Hepatocyte (in vitro differentiated cells): ENCODE measurements around the gene INTS12. TPM values are rescaled to one million over a fixed set of nuclear protein-coding genes. Genes with fewer than 3 reads are reported as not detected.

Experiments used
- DNase-seq: peaks from one replicate; pipeline ENCODE4 v3.0.0-alpha.2; 2016; ENCODE audit warnings: low spot score
- H2AFZ ChIP-seq: fragments of 200-600 bp; sonication (generic); 2 replicates; pipeline ENCODE4 v1.6.0; 2016; ENCODE audit warnings: antibody characterized with exemption, mild to moderate bottlenecking
- H3K27ac ChIP-seq: fragments of 200-600 bp; sonication (generic); 2 replicates; pipeline ENCODE4 v1.5.1; 2016; ENCODE audit warnings: mild to moderate bottlenecking
- H3K27me3 ChIP-seq: fragments of 200-600 bp; sonication (generic); 2 replicates; pipeline ENCODE4 v1.6.1; 2016
- H3K36me3 ChIP-seq: fragments of 200-600 bp; sonication (generic); replicated peaks from 2 replicates; pipeline ENCODE4 v1.5.1; 2016; ENCODE audit warnings: low read depth; ENCODE audit not compliant: insufficient read depth
- H3K4me1 ChIP-seq: fragments of 200-600 bp; sonication (generic); 2 replicates; pipeline ENCODE4 v1.5.1; 2016; ENCODE audit warnings: mild to moderate bottlenecking, moderate library complexity; ENCODE audit not compliant: insufficient read depth
- H3K4me2 ChIP-seq: fragments of 200-600 bp; sonication (generic); 2 replicates; pipeline ENCODE4 v1.6.0; 2016
- H3K4me3 ChIP-seq: fragments of 200-600 bp; sonication (generic); 2 replicates; pipeline ENCODE4 v1.5.1; 2016; ENCODE audit warnings: mild to moderate bottlenecking
- H3K79me2 ChIP-seq: fragments of 200-600 bp; sonication (generic); 2 replicates; pipeline ENCODE4 v1.6.0; 2017; ENCODE audit warnings: mild to moderate bottlenecking
- H3K9me2 ChIP-seq: fragments of 200-600 bp; sonication (generic); replicated peaks from 2 replicates; pipeline ENCODE4 v1.6.0; 2017; ENCODE audit warnings: mild to moderate bottlenecking; ENCODE audit not compliant: insufficient read depth
- H3K9me3 ChIP-seq: fragments of 200-600 bp; sonication (generic); 2 replicates; pipeline ENCODE4 v1.5.1; 2016; ENCODE audit warnings: low read depth, mild to moderate bottlenecking
- H4K20me1 ChIP-seq: fragments of 200-600 bp; sonication (generic); 2 replicates; pipeline ENCODE4 v1.6.0; 2016; ENCODE audit warnings: mild to moderate bottlenecking; ENCODE audit not compliant: insufficient read depth, poor library complexity, severe bottlenecking
- EZH2 ChIP-seq: fragments of 200-600 bp; sonication (generic); IDR thresholded peaks from 2 replicates; pipeline ENCODE4 v1.6.1; 2016; ENCODE audit warnings: antibody characterized with exemption, mild to moderate bottlenecking, borderline replicate concordance
- EZH2phosphoT487 ChIP-seq: fragments of 200-600 bp; sonication (generic); IDR thresholded peaks from one replicate; pipeline ENCODE4 v1.6.1; 2018; ENCODE audit warnings: antibody characterized with exemption, mild to moderate bottlenecking, low read depth, moderate library complexity; ENCODE audit not compliant: unreplicated experiment, severe bottlenecking
- WGBS: methylation state at CpG from one replicate; pipeline ENCODE4 v1.1.6; 2016; ENCODE audit warnings: low lambda C conversion rate; ENCODE audit errors: missing lambda C conversion rate; 5-methylcytosine and 5-hydroxymethylcytosine counted together
- polyA plus RNA-seq: library from polyadenylated mRNA; unstranded; fragments of >200 nt; fragmentation: Nextera tagmentation; extraction: Ambion mirVana; gene quantifications from 2 replicates; pipeline ENCODE4 v1.2.1, GENCODE V29; 2016
- total RNA-seq: library from RNA; depleted of rRNA; stranded (reverse); fragments of >200 nt; gene quantifications from 2 replicates; pipeline ENCODE4 v1.2.3, GENCODE V29; 2014
- TF ChIP-seq, protein P1 (sequence below): fragments of 200-600 bp; sonication (generic); IDR thresholded peaks from 2 replicates; pipeline ENCODE4 v1.5.1; 2016; ENCODE audit warnings: antibody characterized with exemption, mild to moderate bottlenecking; ENCODE audit not compliant: poor library complexity

Gene INTS12
- total and polyA plus RNA-seq, 2 experiments from 2014 or later: 17.3 to 20.8 TPM

DNA sequence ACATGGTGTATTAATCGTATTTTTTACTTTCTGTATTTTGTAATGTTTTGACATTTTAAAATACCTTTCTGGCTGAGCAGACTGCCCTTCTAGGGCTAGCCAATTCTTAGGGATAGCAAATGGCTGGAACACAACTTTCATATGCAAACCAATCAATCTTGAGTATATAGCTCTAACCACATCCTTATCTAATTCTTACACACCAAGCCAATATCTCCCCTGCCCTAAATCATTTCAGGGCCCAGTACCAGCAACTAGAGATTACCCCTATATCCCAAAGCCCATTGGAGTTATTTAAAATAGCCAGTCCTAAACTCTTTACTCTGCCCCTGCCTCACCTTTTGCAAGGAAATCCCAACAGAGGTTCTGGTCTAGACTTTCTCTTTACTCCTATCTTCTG is 58.3 kb downstream of the INTS12 start:
- DNase-seq: no peak
- TF ChIP-seq EZH2phosphoT487 (no peak), EZH2 (no peak)
- TF ChIP-seq, protein P1, sequence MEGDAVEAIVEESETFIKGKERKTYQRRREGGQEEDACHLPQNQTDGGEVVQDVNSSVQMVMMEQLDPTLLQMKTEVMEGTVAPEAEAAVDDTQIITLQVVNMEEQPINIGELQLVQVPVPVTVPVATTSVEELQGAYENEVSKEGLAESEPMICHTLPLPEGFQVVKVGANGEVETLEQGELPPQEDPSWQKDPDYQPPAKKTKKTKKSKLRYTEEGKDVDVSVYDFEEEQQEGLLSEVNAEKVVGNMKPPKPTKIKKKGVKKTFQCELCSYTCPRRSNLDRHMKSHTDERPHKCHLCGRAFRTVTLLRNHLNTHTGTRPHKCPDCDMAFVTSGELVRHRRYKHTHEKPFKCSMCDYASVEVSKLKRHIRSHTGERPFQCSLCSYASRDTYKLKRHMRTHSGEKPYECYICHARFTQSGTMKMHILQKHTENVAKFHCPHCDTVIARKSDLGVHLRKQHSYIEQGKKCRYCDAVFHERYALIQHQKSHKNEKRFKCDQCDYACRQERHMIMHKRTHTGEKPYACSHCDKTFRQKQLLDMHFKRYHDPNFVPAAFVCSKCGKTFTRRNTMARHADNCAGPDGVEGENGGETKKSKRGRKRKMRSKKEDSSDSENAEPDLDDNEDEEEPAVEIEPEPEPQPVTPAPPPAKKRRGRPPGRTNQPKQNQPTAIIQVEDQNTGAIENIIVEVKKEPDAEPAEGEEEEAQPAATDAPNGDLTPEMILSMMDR: no peak

DNA sequence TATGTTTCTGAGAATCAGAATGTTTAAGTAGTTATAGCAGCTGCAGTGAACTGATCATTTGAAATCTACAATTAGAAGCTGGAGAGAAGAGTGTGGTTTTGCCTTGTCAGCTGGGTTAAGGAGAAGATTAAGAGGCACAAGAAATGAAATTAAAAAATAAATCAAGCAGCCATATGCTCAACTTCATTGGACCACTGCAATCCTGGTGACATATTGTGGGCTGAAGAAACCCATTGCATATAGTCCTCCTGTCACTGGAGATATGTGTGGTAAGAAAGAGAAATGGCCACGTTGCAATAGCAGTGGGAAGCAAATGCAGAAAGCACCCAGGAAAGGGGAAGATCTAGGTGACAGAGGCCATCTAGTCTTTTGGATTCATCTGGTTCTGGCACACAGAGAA is 63.0 kb downstream of the INTS12 start:
- Histone ChIP-seq H4K20me1 (no peaks in the 10 kb centered on the region), H3K36me3 (no peaks in the 10 kb centered on the region), H3K4me3 (no peak overlapping the region), H3K9me2 (no peaks in the 10 kb centered on the region), H3K27ac (no peak overlapping the region), H3K4me2 (no peak overlapping the region), H2AFZ (no peak overlapping the region), H3K4me1 (no peaks in the 10 kb centered on the region), H3K27me3 (no peaks in the 10 kb centered on the region), H3K79me2 (no peaks in the 10 kb centered on the region), H3K9me3 (no peaks in the 10 kb centered on the region)
- 64% methylated on average over 1 of the region's 1 CpG for WGBS
- TF ChIP-seq, protein P1: no peak
- TF ChIP-seq EZH2 (no peak), EZH2phosphoT487 (no peak)
- DNase-seq: no peak

More for the DNA sequence above, 58.3 kb downstream of the INTS12 start:
- H3K4me3 ChIP-seq: no peak overlapping the region
- H2AFZ ChIP-seq: no peak overlapping the region
- no peak overlapping the region for H3K27ac ChIP-seq
- H3K36me3 ChIP-seq: no peaks in the 10 kb centered on the region
- 86% methylated on average over 1 of the region's 1 CpG for WGBS
- H3K4me1 ChIP-seq: no peaks in the 10 kb centered on the region
- H3K4me2 ChIP-seq: no peak overlapping the region
- H4K20me1 ChIP-seq: no peaks in the 10 kb centered on the region
- no peaks in the 10 kb centered on the region for H3K79me2 ChIP-seq
- H3K9me2 ChIP-seq: no peaks in the 10 kb centered on the region
- H3K9me3 ChIP-seq: no peaks in the 10 kb centered on the region
- H3K27me3 ChIP-seq: no peaks in the 10 kb centered on the region

DNA sequence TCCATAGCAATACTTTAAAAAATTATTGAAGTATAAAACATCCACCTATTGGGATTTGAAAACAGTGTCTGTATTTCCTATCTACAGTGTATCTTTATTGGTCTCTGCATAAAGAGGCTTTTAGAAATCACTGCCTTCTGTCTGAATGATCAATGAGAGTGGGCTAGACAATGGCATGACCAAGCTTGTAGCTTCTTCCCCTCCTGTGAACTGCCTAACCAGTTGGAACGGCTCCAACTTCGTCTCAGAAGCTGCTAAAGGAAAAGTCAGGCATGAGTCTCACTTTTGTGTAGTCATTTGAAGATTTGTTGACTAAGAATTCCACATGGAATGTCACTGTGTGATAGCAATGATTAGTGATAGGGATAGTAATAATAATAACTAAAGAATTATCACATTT is 64.2 kb downstream of the INTS12 start:
- DNase-seq: no peak
- Histone ChIP-seq H3K27me3 (no peaks in the 10 kb centered on the region), H3K4me2 (no peak overlapping the region), H3K9me3 (no peaks in the 10 kb centered on the region), H3K27ac (no peak overlapping the region), H2AFZ (no peak overlapping the region), H3K36me3 (no peaks in the 10 kb centered on the region), H3K4me3 (no peak overlapping the region), H3K4me1 (no peaks in the 10 kb centered on the region), H3K79me2 (no peaks in the 10 kb centered on the region), H4K20me1 (no peaks in the 10 kb centered on the region), H3K9me2 (no peaks in the 10 kb centered on the region)
- 89% methylated on average over 2 of the region's 2 CpGs for WGBS
- TF ChIP-seq, protein P1: no peak
- TF ChIP-seq EZH2phosphoT487 (no peak), EZH2 (no peak)

DNA sequence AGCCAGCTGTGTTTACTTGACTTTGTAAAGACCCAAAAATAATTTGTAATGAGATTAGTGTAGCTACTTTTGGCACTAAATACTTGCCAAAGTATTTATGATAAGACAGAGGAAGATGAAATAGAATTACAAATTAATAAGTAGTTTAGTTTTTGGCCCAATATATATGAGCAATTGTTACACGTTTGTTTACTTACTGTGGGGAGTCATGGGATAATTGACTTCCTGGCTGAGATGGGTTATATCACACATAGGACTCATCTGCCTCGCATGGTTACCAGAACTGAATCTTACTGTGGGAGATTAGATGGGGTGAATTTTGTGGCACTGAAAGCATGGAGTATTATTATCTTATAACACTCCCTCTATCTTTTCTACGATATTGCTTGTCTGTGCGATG is 66.6 kb downstream of the INTS12 start:
- DNase-seq: no peak
- TF ChIP-seq EZH2phosphoT487: no peak
- TF ChIP-seq EZH2: no peak
- TF ChIP-seq, protein P1: no peak
- no peaks in the 10 kb centered on the region for H3K79me2 ChIP-seq
- H3K36me3 ChIP-seq: no peaks in the 10 kb centered on the region
- H3K9me2 ChIP-seq: no peaks in the 10 kb centered on the region
- peaks cover 9% of the 10 kb centered on the region for H3K4me1 ChIP-seq
- no peak overlapping the region for H3K27ac ChIP-seq
- no peak overlapping the region for H3K4me2 ChIP-seq
- H4K20me1 ChIP-seq: no peaks in the 10 kb centered on the region
- no peaks in the 10 kb centered on the region for H3K9me3 ChIP-seq
- no peak overlapping the region for H2AFZ ChIP-seq
- H3K27me3 ChIP-seq: no peaks in the 10 kb centered on the region
- 87% methylated on average over 4 of the region's 4 CpGs for WGBS
- H3K4me3 ChIP-seq: no peak overlapping the region
